ENCODE results near the gene SMIM31.

The SMIM31 gene

DNA sequence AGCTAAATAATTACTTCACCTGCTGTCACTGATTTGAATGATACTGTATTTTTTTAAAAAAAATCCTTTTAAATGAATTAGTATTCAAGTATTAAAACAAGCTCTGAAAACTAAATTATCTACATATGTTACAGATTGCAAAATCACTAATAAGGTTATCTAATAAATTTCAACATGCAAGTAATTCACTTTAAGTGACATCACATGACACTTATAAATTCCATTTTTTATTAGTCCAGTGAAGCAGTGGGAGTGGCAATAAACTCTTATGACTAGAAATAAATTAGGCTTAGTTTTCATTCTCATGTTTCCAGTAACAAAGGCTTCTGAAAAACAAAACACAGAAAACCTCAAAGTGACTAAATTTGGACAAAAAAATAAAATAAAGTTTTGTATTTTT lies 36.3 kb downstream of the SMIM31 start:
- DNase-seq: no peak

GRCh38 chr4:164799410-164799809 lies 45.5 kb downstream of the SMIM31 start:
- no peak for DNase-seq

- no peak for DNase-seq
Observed at GRCh38 chr4:164800786-164801185, 46.9 kb downstream of the SMIM31 start.

- no peak for DNase-seq
Observed at GRCh38 chr4:164802301-164802901, 48.5 kb downstream of the SMIM31 start.

- no peak for DNase-seq
Observed at GRCh38 chr4:164803702-164804101, 49.8 kb downstream of the SMIM31 start.

DNA sequence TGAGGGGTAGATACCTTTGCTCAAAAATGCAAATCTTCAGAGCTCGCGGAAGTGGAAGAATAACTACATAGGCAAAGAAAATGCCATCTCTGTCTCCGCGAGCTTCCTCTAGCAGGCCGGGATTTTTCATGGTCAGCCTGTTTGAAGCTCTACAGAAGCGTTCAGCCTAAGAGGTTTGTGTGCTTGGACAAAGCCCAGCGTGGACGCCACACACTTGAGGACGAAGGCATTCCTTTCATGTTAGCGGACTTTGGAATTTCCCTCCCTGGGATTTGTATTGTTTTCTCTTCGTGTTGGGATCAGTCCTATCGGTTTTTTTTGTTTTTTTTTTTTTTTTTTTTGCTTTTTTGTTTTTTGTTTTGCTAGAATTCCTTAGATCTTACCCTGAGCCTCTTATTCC lies 53.7 kb downstream of the SMIM31 start:
- DNase-seq: no peak

- no peak for DNase-seq
Observed at GRCh38 chr4:164813554-164813953, 59.6 kb downstream of the SMIM31 start.

DNA sequence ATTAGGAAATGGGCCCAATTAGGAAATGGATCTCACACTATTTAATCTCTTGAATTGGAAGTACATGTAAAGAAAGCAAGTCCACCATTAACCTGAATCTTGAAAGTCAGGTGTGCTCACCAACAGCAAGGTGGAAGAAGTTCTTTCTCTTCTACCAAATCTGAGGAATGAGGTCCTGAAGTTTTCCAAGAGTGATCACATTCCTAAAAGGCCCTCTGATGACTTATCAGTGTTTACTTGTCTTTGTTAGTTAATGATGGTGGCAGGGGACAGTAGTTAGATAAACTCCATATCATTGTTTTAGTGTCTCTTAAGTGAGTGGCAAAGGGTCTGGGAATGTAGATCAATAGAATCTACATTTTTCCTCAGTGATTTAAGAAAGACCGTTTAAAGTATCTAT lies 61.8 kb downstream of the SMIM31 start:
- DNase-seq: no peak

DNA sequence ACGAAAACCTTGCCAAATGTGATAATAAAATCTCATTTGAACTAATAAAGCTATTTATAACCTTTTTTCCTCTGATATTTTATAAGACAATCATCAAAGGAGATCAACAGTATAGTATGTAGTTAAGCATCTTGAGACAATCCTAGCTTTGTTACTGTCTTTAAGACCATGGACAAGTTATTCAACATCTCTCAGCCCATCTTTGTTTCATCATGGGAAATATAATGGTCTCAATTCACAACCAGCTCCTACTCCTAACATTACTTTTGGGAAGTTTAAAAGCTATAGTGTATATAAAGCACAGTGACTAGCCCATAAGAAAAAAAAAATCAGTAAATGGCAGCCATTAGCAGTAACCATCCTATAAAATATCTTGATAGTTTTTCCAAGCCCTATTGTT lies 65.4 kb downstream of the SMIM31 start:
- DNase-seq: no peak

DNA sequence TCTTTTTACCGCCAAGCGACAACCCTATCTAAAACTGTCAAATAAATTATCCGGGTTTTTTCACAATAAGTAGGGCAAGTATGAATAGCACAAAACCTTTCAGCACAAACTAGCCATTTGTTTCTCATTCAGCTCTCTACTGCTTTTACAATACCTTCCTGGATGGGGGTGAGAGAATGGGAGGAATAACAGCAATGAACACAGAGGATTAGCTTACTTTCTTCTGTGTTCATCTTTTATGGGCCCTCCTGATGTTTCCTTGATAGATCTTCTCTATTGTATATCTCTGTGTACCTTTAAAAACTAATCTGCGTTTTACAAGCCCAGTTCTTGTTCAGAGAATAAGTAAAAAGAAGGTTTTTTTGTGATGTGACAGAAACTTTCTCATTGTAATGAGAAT lies 67.8 kb downstream of the SMIM31 start:
- no peak for DNase-seq

DNA sequence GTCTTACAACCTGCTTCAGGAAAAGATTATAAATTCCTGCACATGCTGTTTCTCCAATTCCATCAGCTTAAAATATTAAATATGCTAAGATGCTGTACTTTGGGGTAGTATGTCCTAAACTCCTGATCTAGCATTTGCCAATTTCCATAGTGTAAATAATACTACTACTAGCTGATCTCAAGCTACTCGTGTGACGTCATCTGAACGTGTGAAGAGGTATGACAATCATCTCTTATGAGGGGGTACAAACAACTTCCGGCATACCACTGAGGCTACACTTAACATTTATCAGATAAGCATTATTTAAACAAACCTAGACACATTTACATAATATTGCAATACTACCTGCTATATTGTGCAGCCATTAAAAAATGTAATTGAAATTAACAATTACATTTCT lies 70.7 kb downstream of the SMIM31 start:
- no peak for DNase-seq

GRCh38 chr4:164828955-164829354 lies 75.0 kb downstream of the SMIM31 start:
- DNase-seq: no peak

DNA sequence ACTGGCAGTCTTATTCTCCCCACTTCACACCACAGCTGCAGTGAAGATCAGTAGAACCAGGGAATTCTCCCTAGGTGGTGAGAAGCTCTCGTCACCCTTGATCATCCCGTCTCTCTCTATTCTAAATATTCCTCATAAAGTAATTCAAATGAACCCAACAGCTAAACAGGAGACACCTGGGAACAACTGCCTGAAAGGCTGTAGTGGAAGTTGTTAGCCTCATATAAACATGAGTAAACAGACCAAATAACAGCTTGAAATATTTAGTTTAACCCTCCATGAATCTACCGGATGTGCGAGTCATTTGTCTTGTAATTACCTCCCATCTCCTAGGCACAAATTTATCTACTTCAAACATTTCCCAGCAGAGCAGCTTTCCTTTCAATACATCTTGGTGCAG lies 92.6 kb downstream of the SMIM31 start:
- DNase-seq: no peak

DNA sequence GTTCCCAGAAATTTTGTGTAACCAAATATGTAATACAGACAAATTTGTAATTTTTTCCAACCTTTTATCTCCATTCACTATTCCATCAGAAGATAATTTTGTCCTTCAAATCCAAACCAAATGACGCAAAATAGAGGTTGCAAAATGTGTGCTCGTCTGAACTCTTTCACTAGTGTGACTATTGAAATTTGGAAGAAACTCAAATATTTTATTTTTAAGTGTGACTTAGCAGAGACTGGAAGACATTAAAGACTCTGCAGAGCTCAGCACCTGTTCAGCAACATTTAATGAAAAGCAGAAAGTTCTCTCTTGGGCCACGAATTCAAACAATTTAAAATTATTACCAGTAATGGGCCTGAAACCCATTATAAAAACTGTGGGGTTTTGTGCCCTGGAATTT lies 93.1 kb downstream of the SMIM31 start:
- no peak for DNase-seq

DNA sequence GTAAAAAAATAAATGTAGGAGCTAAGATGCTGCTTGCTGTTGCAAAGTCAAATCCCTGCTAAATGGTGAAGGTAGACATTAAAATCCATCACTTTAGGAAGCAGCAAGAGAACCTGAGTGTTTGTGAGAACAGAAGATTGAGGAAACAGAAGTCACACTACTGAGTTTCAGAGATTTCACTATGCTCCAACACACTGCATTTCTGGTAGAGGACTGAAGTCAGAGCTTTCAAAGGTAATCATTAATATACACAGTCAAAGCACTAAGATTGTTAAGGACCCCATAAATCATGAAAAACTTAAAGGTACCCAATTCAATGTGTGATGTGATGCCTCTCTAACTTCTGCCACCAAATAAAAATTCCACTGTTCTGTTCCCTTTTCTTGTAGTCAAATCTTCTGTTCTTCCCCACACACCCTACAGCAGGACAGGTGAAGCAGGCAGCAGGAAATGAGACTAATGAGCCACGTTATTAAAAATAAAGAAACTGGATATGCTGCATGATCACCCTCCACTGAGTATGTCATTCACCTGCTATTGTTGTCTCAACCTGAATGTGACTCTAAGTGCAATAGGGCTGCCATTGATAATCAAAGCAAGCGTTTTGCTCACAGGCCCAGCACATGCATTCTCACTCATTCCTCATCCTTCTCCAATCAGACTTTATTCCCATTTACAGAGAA lies 94.2 kb downstream of the SMIM31 start:
- DNase-seq: no peak
